ENCODE measurements around the gene DROSHA. TPM values are rescaled to one million over a fixed set of nuclear protein-coding genes. Genes with fewer than 3 reads are reported as not detected.

DROSHA gene
- total RNA-seq, 1 donor from 2014 or later, result 68.2 TPM

- DNase-seq, result no peak
Measured at GRCh38 chr5:31464081-31464480, 67.8 kb downstream of the DROSHA start.

GRCh38 chr5:31463351-31463750 lies 68.5 kb downstream of the DROSHA start:
- DNase-seq, result no peak

GRCh38 chr5:31459594-31459993 lies 72.3 kb downstream of the DROSHA start:
- DNase-seq, result no peak

- DNase-seq, result no peak
Measured at GRCh38 chr5:31455172-31455571, 76.7 kb downstream of the DROSHA start.

GRCh38 chr5:31453522-31453921 lies 78.4 kb downstream of the DROSHA start:
- no peak for DNase-seq

- no peak for DNase-seq
Measured at GRCh38 chr5:31452314-31452713, 79.6 kb downstream of the DROSHA start.

- no peak for DNase-seq
Measured at GRCh38 chr5:31449962-31450361, 81.9 kb downstream of the DROSHA start.

- no peak for DNase-seq
Measured at GRCh38 chr5:31449174-31449573, 82.7 kb downstream of the DROSHA start.

GRCh38 chr5:31445041-31445600 lies 86.8 kb downstream of the DROSHA start:
- no peak for DNase-seq

GRCh38 chr5:31443572-31443971 lies 88.3 kb downstream of the DROSHA start:
- no peak for DNase-seq

GRCh38 chr5:31442058-31442745 lies 89.7 kb downstream of the DROSHA start:
- DNase-seq, result peak; percentile 15

- no peak for DNase-seq
Measured at GRCh38 chr5:31436851-31437250, 95.0 kb downstream of the DROSHA start.

GRCh38 chr5:31435730-31436129 lies 96.2 kb downstream of the DROSHA start:
- DNase-seq, result no peak

- no peak for DNase-seq
Measured at GRCh38 chr5:31434898-31435297, 97.0 kb downstream of the DROSHA start.

GRCh38 chr5:31433229-31433628 lies 98.7 kb downstream of the DROSHA start:
- DNase-seq, result no peak

- DNase-seq, result no peak
Measured at GRCh38 chr5:31427724-31428309, 104.1 kb downstream of the DROSHA start.

GRCh38 chr5:31427013-31427723 lies 104.7 kb downstream of the DROSHA start:
- DNase-seq, result no peak

- no peak for DNase-seq
Measured at GRCh38 chr5:31421806-31422586, 109.9 kb downstream of the DROSHA start.

GRCh38 chr5:31417512-31417911 lies 114.4 kb downstream of the DROSHA start:
- DNase-seq, result no peak

- no peak for DNase-seq
Measured at GRCh38 chr5:31416547-31416946, 115.3 kb downstream of the DROSHA start.

GRCh38 chr5:31415960-31416359 lies 115.9 kb downstream of the DROSHA start:
- DNase-seq, result no peak

Measured in skin of body (tissue), 2 donors.